HepG2 (cell line): Measurements from ENCODE around the gene ZFHX3. TPM values are rescaled to one million over a fixed set of nuclear protein-coding genes. Genes with fewer than 3 reads are reported as not detected.

Source experiments
- ASH2L ChIP-seq: fragments of 300-600, 200-600 bp; sonication (generic); IDR thresholded peaks from 2 replicates; pipeline ENCODE4 v1.7.0; 2017; ENCODE audit warnings: low read depth, mild to moderate bottlenecking, moderate library complexity, mixed read lengths, low read length; ENCODE audit not compliant: insufficient read length
- BRD4 ChIP-seq: sonication (generic); formaldehyde crosslinking; IDR thresholded peaks from 2 replicates; pipeline ENCODE4 v1.4.0; 2020; ENCODE audit warnings: missing genetic modification reagents
- CBX2 ChIP-seq, 2 experiments: fragments of 200-600 bp in 1 of 2; sonication (generic); formaldehyde crosslinking in 1 of 2; IDR thresholded peaks; 2 replicates each; pipeline versions ENCODE4 v1.7.0 to v1.8.1; 2018 to 2022; ENCODE audit warnings: low read depth in 2 of 2, low read length in 1 of 2, mild to moderate bottlenecking in 1 of 2, missing genetic modification reagents in 1 of 2
- CENPX ChIP-seq: sonication (generic); formaldehyde crosslinking; IDR thresholded peaks from 2 replicates; pipeline ENCODE4 v1.9.0; 2021; ENCODE audit warnings: mild to moderate bottlenecking, missing genetic modification reagents, moderate library complexity
- EED ChIP-seq: sonication (generic); formaldehyde crosslinking; IDR thresholded peaks from 2 replicates; pipeline ENCODE4 v1.5.0; 2020; ENCODE audit warnings: mild to moderate bottlenecking, missing genetic modification reagents
- HHEX ChIP-seq: IDR thresholded peaks from 2 replicates; pipeline ENCODE4 v1.6.1; 2016; ENCODE audit warnings: control low read depth
- HMGXB3 ChIP-seq: sonication (generic); formaldehyde crosslinking; IDR thresholded peaks from 2 replicates; pipeline ENCODE4 v1.4.0; 2020; ENCODE audit warnings: missing genetic modification reagents, borderline replicate concordance
- HNF4A ChIP-seq: sonication (generic); formaldehyde crosslinking; IDR thresholded peaks from 2 replicates; pipeline ENCODE4 v1.4.0; 2020; ENCODE audit warnings: missing genetic modification reagents
- HOXA3 ChIP-seq: sonication (generic); formaldehyde crosslinking; IDR thresholded peaks from 2 replicates; pipeline ENCODE4 v1.5.0; 2020; ENCODE audit warnings: missing genetic modification reagents
- MEIS1 ChIP-seq: sonication (generic); formaldehyde crosslinking; IDR thresholded peaks from 2 replicates; pipeline ENCODE4 v1.9.0; 2021; ENCODE audit warnings: mild to moderate bottlenecking, missing genetic modification reagents, moderate library complexity, borderline replicate concordance
- MIER3 ChIP-seq: IDR thresholded peaks from 2 replicates; pipeline ENCODE4 v1.6.1; 2016; ENCODE audit warnings: missing compliant biosample characterization, borderline replicate concordance
- NFE2L1 ChIP-seq: sonication (generic); formaldehyde crosslinking; IDR thresholded peaks from 2 replicates; pipeline ENCODE4 v1.4.0; 2020; ENCODE audit warnings: missing genetic modification reagents, mild to moderate bottlenecking, borderline replicate concordance
- NR2F2 ChIP-seq: IDR thresholded peaks from 2 replicates; pipeline ENCODE4 v1.6.1; 2012; ENCODE audit warnings: low read depth, inconsistent platforms, borderline replicate concordance
- PHF8 ChIP-seq: sonication (generic); formaldehyde crosslinking; IDR thresholded peaks from 2 replicates; pipeline ENCODE4 v1.5.0; 2020; ENCODE audit warnings: missing genetic modification reagents
- RORA ChIP-seq: sonication (generic); formaldehyde crosslinking; IDR thresholded peaks from 2 replicates; pipeline ENCODE4 v1.5.0; 2020; ENCODE audit warnings: mild to moderate bottlenecking, missing genetic modification reagents, moderate library complexity
- TBX2 ChIP-seq: sonication (generic); formaldehyde crosslinking; IDR thresholded peaks from 2 replicates; pipeline ENCODE4 v1.5.0; 2020; ENCODE audit warnings: missing genetic modification reagents, mild to moderate bottlenecking, borderline replicate concordance
- ZBTB1 ChIP-seq: sonication (generic); formaldehyde crosslinking; IDR thresholded peaks from 2 replicates; pipeline ENCODE4 v1.4.0; 2020; ENCODE audit warnings: missing genetic modification reagents, borderline replicate concordance
- ZBTB26 ChIP-seq: IDR thresholded peaks from 2 replicates; pipeline ENCODE4 v1.6.1; 2016; ENCODE audit warnings: missing compliant biosample characterization, missing genetic modification reagents, borderline replicate concordance
- ZFY ChIP-seq: sonication (generic); formaldehyde crosslinking; IDR thresholded peaks from 2 replicates; pipeline ENCODE4 v1.4.0; 2020; ENCODE audit warnings: missing genetic modification reagents
- ZNF235 ChIP-seq: sonication (generic); formaldehyde crosslinking; IDR thresholded peaks from 2 replicates; pipeline ENCODE4 v1.8.1; 2023; ENCODE audit warnings: mild to moderate bottlenecking, missing genetic modification reagents, borderline replicate concordance
- ZNF383 ChIP-seq: sonication (generic); formaldehyde crosslinking; IDR thresholded peaks from 2 replicates; pipeline ENCODE4 v1.4.0; 2020; ENCODE audit warnings: missing genetic modification reagents, mild to moderate bottlenecking, borderline replicate concordance
- ZNF550 ChIP-seq: sonication (generic); formaldehyde crosslinking; IDR thresholded peaks from 2 replicates; pipeline ENCODE4 v1.4.0; 2020; ENCODE audit warnings: mild to moderate bottlenecking, missing genetic modification reagents, borderline replicate concordance
- ZNF777 ChIP-seq: sonication (generic); formaldehyde crosslinking; IDR thresholded peaks from 2 replicates; pipeline ENCODE4 v1.4.0; 2020; ENCODE audit warnings: missing genetic modification reagents
- polyA plus RNA-seq, 8 experiments: library from polyadenylated mRNA; depleted of rRNA in 3 of 8; stranded (reverse) in 7 of 8; unstranded in 1 of 8; fragments of >200 nt; fragmentation: Illumina TruSeq in 4 of 8; extraction: Trizol in 4 of 8; gene quantifications; 2 replicates each; pipeline versions ENCODE4 v1.2.1 to v1.2.3, GENCODE V29; 2011 to 2016; ENCODE audit warnings: low read depth in 4 of 8, missing spikeins in 1 of 8, mixed read lengths in 1 of 8; ENCODE audit not compliant: insufficient read depth in 1 of 8
- total RNA-seq, 5 experiments: library from RNA; depleted of rRNA; stranded (reverse); fragments of >200 nt; fragmentation: Illumina TruSeq; extraction: Trizol; gene quantifications; 2 replicates each; pipeline ENCODE4 v1.2.3, GENCODE V29; 2016; ENCODE audit warnings: low read depth in 1 of 5

The ZFHX3 gene
- total and polyA plus RNA-seq, 2 of the 13 experiments (the other 11 are each of a cell fraction or from before 2014, with no cell fraction given), result 5.0 to 6.0 TPM

DNA sequence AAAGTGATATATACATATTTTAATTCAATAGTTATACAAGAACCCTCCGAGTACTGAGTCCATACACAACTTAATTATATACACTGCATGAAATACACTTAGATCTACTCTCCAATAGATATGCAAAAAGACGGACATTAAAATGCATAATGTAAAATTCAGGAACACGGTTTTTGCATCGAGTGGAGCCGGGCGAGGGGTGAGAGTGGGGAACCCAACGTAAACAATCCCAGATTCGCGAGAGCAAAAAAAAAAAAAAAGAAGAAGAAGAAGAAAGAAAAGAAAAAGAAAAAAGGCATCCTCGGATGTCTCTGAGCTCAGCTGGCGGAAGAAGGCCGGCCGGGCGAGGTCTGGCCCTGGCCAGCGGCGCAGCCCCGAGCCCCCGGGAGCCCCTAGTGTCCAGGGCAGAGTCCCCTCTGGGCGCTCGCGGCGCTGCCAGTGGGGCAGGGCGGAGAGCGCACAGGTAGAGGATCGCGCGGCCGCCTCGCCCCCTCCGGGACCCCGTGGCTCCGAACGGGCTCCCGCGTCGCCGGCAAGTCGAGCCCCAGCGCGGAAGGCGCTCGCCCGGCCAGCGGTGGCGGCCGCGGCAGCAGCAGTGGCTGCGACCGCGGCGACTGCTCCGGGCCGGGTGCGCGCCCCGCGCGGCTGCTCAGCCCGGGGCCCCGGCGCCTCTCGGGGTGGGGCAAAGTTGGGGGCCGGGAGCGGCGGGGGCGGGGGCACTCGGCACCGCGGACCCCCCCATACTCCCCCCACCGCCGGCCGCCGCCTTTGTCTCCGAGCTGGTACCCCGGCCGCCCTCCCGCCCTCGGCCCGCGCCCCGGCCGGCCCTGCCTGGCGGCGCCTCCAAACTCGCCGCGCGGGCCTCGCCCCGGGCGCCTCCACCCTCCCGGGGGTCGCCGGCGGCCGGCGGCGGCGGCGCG lies 9.6 kb upstream of the ZFHX3 start (continued):
- TF ChIP-seq HMGXB3 (CRISPR knock-in tag) (no peak), NR2F2 (no peak), EED (no peak), MEIS1 (no peak), TBX2 (peak; percentile 14; the same call in 1 of the 2 replicates), PHF8 (CRISPR knock-in tag) (peak; percentile 75), RORA (CRISPR knock-in tag) (no peak), ZNF383 (CRISPR knock-in tag) (no peak), ZBTB1 (CRISPR knock-in tag) (no peak), NFE2L1 (CRISPR knock-in tag) (no peak), BRD4 (CRISPR knock-in tag) (no peak), MIER3 (CRISPR knock-in tag) (no peak), HNF4A (CRISPR knock-in tag) (no peak), HOXA3 (peak; percentile 51), CBX2 (IDR thresholded peaks at IDR 0.05; ENCODE audit: low read depth, low read length) (no peak), CBX2 (CRISPR knock-in tag; IDR thresholded peaks at IDR 0.05; ENCODE audit: low read depth) (no peak), CENPX (CRISPR knock-in tag) (no peak), ZNF777 (no peak; the same call in 1 of the 2 replicates), ASH2L (peak; percentile 61), ZNF550 (CRISPR knock-in tag) (no peak), ZNF235 (CRISPR knock-in tag) (no peak), HHEX (CRISPR knock-in tag) (no peak), ZFY (CRISPR knock-in tag) (peak; percentile 66), ZBTB26 (CRISPR knock-in tag) (0 out of 2 replicates have a peak, but pooled peaks have one; percentile 33)
